GM12878 (cell line): ENCODE results near the gene RFXANK. TPM values are rescaled to one million over a fixed set of nuclear protein-coding genes. Genes with fewer than 3 reads are reported as not detected.
A peak's percentile ranks its signal among the peaks of the same experiment; 100 is the strongest.

Experiments used
- BACH1 ChIP-seq: fragments of 450-650 bp; IDR thresholded peaks from 2 replicates; pipeline ENCODE4 v1.6.1; 2017; ENCODE audit warnings: mild to moderate bottlenecking, borderline replicate concordance
- BCL3 ChIP-seq: IDR thresholded peaks from 2 replicates; pipeline ENCODE4 v1.6.1; 2011; ENCODE audit warnings: borderline replicate concordance, low read depth, mild to moderate bottlenecking, moderate library complexity, low read length; ENCODE audit not compliant: insufficient read depth, poor library complexity, severe bottlenecking
- CHD4 ChIP-seq: fragments of 200-600 bp; sonication (generic); IDR thresholded peaks from 2 replicates; pipeline ENCODE4 v1.6.1; 2016; ENCODE audit warnings: mild to moderate bottlenecking
- E4F1 ChIP-seq: fragments of 450-650 bp; IDR thresholded peaks from 2 replicates; pipeline ENCODE4 v1.6.1; 2018; ENCODE audit warnings: borderline replicate concordance, mild to moderate bottlenecking; ENCODE audit not compliant: partially characterized antibody
- IRF4 ChIP-seq: IDR thresholded peaks from 2 replicates; pipeline ENCODE4 v1.6.1; 2011; ENCODE audit warnings: low read depth, low read length
- LARP7 ChIP-seq: fragments of 450-650 bp; IDR thresholded peaks from 2 replicates; pipeline ENCODE4 v1.6.1; 2017; ENCODE audit warnings: mild to moderate bottlenecking
- MLLT1 ChIP-seq: fragments of 450-650 bp; IDR thresholded peaks from 2 replicates; pipeline ENCODE4 v1.6.1; 2016; ENCODE audit warnings: mild to moderate bottlenecking
- PKNOX1 ChIP-seq: fragments of 450-650 bp; IDR thresholded peaks from 2 replicates; pipeline ENCODE4 v1.6.1; 2016; ENCODE audit warnings: mild to moderate bottlenecking
- RBBP5 ChIP-seq: fragments of 200-600 bp; sonication (generic); conservative IDR thresholded peaks from 2 replicates; pipeline ENCODE4 v1.6.1; 2016
- RCOR1 ChIP-seq: conservative IDR thresholded peaks from 2 replicates; pipeline ENCODE4 v1.6.1; 2012; ENCODE audit warnings: low read depth, low read length, improper control_type of control experiment
- ZBTB11 ChIP-seq: fragments of 450-650 bp; formaldehyde crosslinking; IDR thresholded peaks from 2 replicates; pipeline ENCODE4 v1.5.0; 2022; ENCODE audit warnings: mild to moderate bottlenecking, missing genetic modification characterization
- ZBTB40 ChIP-seq: fragments of 450-650 bp; IDR thresholded peaks from 2 replicates; pipeline ENCODE4 v1.6.1; 2016; ENCODE audit warnings: mild to moderate bottlenecking, moderate library complexity, borderline replicate concordance
- ZNF217 ChIP-seq: fragments of 450-650 bp; IDR thresholded peaks from 2 replicates; pipeline ENCODE4 v1.6.1; 2017; ENCODE audit warnings: antibody characterized with exemption, mild to moderate bottlenecking
- polyA plus RNA-seq, 11 experiments: library from polyadenylated mRNA; depleted of rRNA in 4 of 11; unstranded in 6 of 11; stranded (reverse) in 5 of 11; fragments of >200 nt; fragmentation: Nextera tagmentation in 4 of 11; fragmentation: Illumina TruSeq in 1 of 11; extraction: Ambion mirVana in 4 of 11; extraction: Trizol in 1 of 11; gene quantifications; 1 replicate in 1 of 11; 2 replicates in 10 of 11; pipeline versions ENCODE4 v1.2.1 to v1.2.3, GENCODE V29; 2011 to 2016; ENCODE audit warnings: inconsistent platforms in 2 of 11, missing spikeins in 2 of 11, low read depth in 1 of 11
- total RNA-seq, 4 experiments: library from RNA; depleted of rRNA in 3 of 4; stranded (reverse); fragments of >200 nt in 3 of 4; fragmentation: Illumina TruSeq in 1 of 4; extraction: Trizol in 1 of 4; gene quantifications; 2 replicates each; pipeline versions ENCODE4 v1.2.1 to v1.2.3, GENCODE V29; 2013 to 2021

The RFXANK gene
- total and polyA plus RNA-seq, 10 of the 15 experiments (the other 5 are each of a cell fraction or from before 2014, with no cell fraction given): 70.8 to 125 (median 95.7) TPM

GRCh38 chr19:19145684-19146608 is 46.1 kb upstream of the RFXANK start (continued):
- TF ChIP-seq ZBTB40: no peak
- no peak for TF ChIP-seq BCL3
- TF ChIP-seq ZNF217: no peak
- no peak for TF ChIP-seq BACH1
- TF ChIP-seq IRF4: 0 out of 2 replicates have a peak, but pooled peaks have one; percentile 15
- no peak for TF ChIP-seq MLLT1
- no peak for TF ChIP-seq PKNOX1
- no peak for TF ChIP-seq ZBTB11 (CRISPR knock-in tag)
- no peak for TF ChIP-seq CHD4
- peak; percentile 56; the same call in 1 of the 2 replicates for TF ChIP-seq LARP7
- peak; percentile 30 for TF ChIP-seq E4F1
- no peak for TF ChIP-seq RBBP5
- no peak for TF ChIP-seq RCOR1
